NCI-H2171 (cell line): ENCODE measurements around the gene ATP5PO.
"Not testable (repeated sequence)": the region's sequence is repeated elsewhere in the genome, so short reads cannot be mapped to it uniquely, and the experiment has no call there.

Experiments
- DNase-seq: peaks from one replicate; lab custom pipeline; 2025; lab: John Stamatoyannopoulos, UW

The ATP5PO gene

DNA sequence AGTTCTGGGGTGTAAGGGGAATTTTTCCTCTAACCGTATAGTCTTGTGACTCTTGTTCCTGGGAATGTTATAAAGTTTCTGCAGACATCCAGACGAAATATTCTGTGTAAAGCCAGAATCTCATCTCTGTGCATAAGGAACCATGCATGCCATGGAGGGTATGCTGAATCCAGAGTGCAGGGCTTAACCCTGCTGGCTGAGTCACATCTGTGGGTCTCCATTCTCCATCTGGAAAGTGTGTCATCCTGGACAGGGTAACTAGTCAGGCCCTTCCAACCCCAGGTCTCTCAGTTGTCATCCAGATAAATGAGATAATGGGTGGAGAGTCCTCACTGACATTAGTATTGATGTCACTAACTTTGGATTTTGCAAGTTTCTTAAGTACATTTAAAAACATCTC lies 48.8 kb downstream of the ATP5PO start:
- DNase-seq, result no peak

DNA sequence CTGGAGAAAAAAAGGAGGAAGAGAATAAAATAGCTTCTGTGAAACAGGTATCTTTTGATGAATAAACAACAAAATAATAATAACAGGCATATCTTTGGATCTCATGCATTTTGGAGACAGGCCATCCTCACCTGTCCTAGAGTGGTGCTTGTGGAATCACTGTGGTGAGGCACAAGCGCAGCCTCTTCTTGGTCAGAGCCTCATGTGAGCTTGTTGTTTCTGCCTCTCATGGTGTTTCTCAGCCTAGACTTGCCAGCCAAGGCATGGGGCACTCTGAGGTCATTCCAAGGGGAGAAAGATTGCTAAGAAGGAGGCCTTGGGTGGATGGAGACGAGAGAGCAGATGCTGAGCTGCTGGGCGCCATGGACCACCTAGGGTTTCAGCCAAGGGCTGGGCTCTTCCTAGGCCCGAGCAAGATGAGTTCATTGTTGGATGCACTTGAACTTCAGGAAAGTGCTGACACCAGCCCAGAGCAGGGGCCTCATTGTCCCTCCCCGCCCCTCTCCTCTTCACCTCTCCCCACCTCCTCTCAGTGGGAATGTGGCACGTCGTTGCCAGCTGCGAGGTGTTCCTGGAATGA lies 49.5 kb downstream of the ATP5PO start:
- no peak for DNase-seq

DNA sequence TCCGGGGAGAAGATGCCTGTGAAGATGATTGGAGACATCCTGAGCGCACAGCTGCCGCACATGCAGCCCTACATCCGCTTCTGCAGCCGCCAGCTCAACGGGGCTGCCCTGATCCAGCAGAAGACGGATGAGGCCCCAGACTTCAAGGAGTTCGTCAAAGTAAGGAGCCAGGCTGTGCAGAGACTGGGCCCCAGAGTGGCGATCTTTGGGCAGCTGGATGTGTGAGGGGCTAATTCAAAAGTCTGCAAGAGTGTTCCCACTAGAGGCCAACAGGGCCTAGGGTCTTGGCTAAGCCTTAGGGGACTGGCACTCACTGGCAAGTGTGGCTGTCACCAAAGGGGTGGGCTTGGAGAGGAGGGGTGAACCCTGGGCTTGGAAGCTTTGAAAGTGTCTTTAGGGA lies 50.4 kb downstream of the ATP5PO start:
- no peak for DNase-seq

DNA sequence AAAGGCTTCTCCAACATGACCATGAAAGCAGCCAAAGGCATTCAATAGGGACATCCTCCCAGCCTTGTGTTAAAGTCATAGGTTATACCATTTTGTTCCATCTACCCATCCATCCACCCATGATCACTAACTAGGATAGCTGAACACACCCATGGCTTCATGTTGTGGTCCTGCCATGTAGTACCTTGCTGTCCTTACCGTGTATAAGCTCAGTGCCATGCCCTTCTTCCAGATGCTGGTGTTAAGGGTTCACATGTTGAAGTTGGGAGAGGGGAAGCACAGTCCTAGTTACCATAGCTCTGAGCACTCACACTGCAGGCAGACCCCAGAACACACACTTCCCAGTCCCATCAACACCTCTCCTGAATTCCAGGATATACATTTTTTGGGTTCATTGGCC lies 51.5 kb downstream of the ATP5PO start:
- no peak for DNase-seq

DNA sequence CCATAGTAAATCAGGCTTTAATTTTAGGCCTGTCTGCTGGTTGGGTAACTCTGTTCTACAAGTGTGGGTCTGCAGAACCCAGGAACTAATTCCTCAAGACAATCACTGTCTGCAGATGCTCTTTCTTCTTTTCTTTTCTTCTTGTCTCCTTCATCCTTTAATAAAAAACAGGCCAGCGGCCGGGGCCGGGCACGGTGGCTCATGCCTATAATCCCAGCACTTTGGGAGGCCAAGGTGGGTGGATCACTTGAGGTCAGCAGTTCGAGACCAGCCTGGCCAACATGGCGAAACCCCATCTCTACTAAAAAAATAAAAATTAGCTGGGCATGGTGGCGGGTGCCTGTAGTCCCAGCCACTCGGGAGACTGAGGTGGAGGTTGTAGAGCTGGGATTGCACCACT lies 52.4 kb downstream of the ATP5PO start:
- not testable (repeated sequence) for DNase-seq

DNA sequence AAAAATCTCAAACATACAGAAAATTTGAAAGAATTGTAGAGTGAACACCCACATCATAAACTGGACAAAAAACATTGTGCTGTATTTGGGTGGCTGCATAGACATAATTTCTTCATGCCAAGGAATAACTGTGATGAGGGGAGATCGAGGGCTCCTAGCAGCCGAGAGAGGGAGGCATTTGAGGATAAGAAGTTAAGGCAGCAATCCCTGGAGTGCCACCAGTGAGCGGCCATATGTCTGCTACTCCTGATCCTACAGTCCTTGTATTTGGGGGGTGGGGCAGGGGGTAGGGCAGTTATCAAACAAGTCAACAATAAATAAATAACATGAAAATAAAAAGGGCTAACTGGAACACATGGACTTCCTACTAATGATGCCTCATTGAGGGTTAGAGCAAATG lies 54.5 kb downstream of the ATP5PO start:
- DNase-seq, result no peak

DNA sequence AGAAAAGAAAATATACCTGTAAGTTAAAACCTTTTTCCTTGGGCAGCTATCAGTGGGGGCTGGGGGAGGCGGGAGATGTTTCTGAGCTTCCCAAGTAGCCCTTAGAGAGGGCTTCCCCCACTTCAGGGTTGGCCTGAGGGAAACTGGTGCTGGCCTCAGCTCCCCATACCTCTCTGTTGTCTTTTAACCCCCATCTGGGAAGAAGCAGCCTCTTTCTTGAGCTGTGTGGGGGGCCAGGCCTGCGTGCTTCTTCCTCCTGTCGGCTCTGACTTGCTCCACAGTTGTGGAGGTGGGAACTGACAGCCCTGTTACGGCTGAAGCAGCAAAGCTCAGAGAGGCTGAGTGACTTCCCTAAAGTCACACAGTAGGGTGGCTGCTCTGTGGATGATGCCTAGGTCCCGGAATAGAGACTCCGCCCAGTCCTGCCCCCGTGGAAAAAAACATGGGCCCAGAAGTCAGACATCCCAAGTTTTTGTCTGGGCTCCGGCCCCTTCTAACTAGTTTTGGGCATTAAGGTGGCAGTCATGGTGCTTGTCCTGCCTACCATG lies 55.2 kb downstream of the ATP5PO start:
- DNase-seq, result no peak

DNA sequence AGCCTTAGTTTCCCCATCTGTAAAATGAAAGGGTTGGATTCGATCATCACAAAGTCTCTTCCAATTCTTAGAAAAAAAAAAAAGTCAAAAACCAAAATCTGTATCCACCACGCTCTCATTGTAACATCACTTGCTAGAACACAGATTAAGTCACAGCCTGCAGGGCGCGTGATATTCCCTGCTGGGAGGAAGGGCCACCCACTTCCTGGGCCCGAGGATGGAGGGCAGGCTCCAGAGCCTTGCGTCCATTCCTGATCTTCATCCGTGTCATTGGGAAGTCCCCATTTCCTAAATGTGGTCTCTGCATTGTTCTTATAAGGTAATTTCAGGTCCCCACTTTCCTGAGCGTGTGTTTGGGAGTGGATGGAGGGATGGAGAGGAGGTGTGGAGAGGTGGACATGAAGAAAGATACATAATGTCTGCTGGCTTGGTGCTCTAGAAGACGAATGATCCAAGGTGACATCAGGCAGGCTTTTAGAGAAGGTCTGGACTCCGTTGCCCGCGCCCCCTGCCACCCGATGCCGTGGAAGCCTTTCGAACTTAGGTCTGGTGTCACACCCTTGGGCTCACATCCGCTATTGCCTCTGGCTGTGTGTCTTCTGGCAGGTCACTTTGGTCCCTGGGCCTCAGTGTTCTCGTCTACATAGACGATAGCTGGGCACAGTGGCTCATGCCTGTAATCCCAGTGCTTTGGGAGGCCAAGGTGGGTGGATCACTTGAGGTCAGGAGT lies 56.1 kb downstream of the ATP5PO start:
- no peak for DNase-seq

DNA sequence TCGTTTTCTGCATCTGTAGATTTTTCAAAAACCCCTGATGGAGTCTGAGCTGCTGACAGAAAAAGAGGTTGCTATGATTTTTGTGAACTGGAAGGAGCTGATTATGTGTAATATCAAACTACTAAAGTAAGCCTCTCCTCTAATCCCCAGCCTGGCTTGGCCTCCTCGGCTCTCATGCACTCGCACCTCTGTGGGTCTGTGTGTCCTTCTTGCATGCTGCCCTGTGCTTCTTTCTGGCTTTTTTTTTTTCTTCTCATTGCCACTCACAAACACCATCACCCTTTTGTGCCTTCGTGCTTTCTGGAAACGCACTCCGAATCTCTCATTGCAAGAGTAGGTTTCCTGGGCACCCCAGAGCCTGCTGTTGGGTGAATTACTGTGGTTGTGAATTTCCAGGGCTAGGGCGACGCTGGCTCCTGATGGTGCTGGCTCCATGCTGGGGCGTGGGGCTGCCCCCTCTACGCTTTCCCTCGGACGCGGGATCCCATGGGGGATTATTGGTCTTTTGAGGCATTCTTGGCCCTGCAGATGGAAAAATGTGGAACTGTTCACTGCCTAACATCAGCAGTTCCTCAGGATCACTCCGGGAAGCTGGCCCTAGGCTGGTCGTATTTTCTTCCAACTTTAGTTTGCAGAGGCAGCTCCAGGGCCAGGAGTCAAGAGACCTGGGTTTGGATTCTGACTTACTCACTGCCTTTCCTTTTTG lies 56.8 kb downstream of the ATP5PO start:
- DNase-seq, result no peak

DNA sequence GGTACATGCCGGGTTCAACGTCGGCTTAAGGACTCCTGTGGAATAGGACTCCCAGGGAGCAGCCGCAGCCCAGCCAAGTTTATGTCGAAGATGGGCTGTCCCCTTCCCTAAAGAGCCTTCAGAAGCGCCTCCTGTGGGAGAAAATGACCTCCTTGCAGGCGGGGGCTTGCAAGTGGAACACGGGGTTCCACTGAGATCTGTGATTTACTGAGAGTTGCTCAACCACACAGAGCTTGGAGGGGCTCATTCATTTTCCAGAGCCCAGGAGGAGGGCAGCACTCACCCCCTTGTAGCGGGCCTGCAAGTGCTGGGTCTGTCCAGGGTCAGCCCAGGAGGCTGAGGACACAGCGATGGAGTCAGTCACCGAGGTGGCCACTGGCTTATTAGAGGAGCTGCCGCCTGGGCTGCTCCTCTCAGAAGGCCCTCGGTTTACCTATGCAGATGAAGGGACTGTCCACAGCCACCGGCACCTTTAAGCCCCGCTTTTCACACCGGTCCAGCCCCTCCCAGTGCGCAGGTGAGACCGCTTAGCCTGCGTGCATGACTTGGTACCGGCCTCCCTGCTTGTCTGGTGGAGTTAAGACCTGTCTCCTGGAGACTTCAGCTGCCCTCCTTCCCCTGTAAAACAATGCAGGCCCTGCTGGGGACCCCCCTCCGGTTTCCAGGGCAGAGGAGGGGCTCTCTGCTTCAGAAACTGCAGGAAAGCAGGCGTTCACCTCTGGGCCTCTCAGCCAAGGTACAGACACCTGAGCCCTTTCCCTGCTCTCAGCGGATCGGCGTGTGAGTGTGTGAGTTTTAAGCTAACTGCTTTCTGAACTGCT lies 57.5 kb downstream of the ATP5PO start:
- DNase-seq, result no peak

DNA sequence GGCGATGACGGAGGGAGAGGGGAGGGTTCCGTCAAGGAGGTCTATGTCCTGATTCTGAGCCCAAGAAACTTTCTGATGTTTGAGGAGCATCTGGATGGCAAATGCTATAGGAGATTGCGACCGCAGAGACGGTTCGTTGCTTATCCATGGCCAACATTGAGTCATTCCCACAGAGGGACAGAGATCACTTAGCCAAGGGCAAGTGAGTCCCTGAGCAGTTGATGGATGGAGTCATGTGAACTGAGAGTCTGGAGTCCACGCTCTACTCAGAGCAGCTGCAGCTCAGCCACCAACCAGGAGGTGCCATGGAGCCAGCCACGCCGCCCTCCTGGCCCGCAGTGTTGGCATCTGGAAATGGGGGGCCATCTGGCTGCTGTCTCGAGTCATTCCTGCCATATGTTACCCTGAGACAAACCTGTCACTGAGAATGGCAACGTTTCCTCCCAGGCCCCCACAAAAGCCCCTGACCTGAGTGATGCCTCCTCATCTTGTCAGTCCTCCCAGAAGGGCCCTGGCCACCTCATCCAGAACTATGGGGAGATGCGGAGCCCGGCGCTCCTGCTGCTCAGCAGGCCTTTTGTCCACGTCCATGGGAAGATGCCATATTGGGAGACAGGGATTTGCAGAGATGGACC lies 58.6 kb downstream of the ATP5PO start:
- DNase-seq, result peak; percentile 30

DNA sequence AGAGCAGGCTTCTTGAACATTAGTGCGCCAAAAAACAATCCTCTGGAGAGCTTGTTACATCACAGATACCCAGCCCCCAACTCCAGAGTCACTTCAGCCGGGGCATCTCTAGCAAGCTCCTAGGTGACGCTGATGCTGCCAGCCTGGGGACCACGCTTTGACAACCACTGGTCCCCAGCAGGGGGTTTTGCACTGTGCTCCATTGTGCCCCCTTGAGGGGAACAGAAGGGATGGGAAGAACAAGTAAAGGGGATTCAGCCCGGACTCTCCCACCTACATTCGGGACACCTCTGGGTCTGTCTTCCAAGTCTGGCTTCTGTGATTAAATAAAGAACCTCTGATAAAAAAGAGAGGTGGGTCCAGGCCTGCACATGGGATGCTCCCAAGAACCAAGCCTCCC lies 60.4 kb downstream of the ATP5PO start:
- DNase-seq, result no peak

DNA sequence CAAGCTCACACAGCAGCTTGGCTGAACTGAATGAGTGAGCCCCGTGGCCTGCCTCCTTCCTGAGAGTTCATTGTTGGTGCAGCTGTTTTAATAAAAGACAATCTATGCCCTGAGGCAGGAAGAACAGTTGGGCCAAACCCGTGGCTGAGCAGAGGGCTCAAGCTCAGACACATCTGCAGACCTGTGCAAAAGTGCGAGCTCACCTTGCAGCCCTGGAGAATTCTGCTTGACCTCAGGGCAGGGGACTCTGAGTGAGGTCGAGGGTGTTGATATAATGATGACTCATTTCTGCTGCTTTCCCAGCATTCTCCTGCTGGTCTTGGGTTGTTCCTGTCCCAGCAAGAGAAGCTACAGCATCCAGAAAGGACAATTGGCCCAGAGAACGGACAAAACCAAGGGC lies 61.0 kb downstream of the ATP5PO start:
- DNase-seq, result no peak
